ENCODE measurements around the gene ETFA. TPM values are rescaled to one million over a fixed set of nuclear protein-coding genes. Genes with fewer than 3 reads are reported as not detected.

ETFA gene
- total RNA-seq, 1 experiment from 2014 or later: 84.4 TPM

- DNase-seq (ENCODE audit: low spot score) (no peak), ATAC-seq (no peak)
- POLR2A ChIA-PET: no interaction called here
- H3K27me3 Mint-ChIP-seq (ENCODE audit: low read depth): peaks cover 14% of the 10 kb centered on the region
- TF ChIP-seq TEAD4 (CRISPR knock-in tag; IDR thresholded peaks at IDR 0.05) (no peak), CBFB (CRISPR knock-in tag; IDR thresholded peaks at IDR 0.05; ENCODE audit: low read depth) (no peak), CREB1 (CRISPR knock-in tag; IDR thresholded peaks at IDR 0.05) (no peak), ETV6 (CRISPR knock-in tag; IDR thresholded peaks at IDR 0.05) (no peak), IRF2 (CRISPR knock-in tag; IDR thresholded peaks at IDR 0.05; ENCODE audit: borderline replicate concordance, low read depth) (no peak), TEAD1 (CRISPR knock-in tag; IDR thresholded peaks at IDR 0.05) (no peak), SMAD3 (CRISPR knock-in tag; IDR thresholded peaks at IDR 0.05; ENCODE audit: borderline replicate concordance) (no peak), IRF1 (CRISPR knock-in tag; IDR thresholded peaks at IDR 0.05) (no peak), ZNF317 (CRISPR knock-in tag; IDR thresholded peaks at IDR 0.05; ENCODE audit: borderline replicate concordance, low read depth) (no peak), ZNF416 (CRISPR knock-in tag; IDR thresholded peaks at IDR 0.05) (no peak)
- TF ChIP-seq, protein P1, sequence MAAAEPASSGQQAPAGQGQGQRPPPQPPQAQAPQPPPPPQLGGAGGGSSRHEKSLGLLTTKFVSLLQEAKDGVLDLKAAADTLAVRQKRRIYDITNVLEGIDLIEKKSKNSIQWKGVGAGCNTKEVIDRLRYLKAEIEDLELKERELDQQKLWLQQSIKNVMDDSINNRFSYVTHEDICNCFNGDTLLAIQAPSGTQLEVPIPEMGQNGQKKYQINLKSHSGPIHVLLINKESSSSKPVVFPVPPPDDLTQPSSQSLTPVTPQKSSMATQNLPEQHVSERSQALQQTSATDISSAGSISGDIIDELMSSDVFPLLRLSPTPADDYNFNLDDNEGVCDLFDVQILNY (CRISPR knock-in tag; IDR thresholded peaks at IDR 0.05): no peak
- TF ChIP-seq, protein P2, sequence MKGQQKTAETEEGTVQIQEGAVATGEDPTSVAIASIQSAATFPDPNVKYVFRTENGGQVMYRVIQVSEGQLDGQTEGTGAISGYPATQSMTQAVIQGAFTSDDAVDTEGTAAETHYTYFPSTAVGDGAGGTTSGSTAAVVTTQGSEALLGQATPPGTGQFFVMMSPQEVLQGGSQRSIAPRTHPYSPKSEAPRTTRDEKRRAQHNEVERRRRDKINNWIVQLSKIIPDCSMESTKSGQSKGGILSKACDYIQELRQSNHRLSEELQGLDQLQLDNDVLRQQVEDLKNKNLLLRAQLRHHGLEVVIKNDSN (CRISPR knock-in tag; IDR thresholded peaks at IDR 0.05): no peak
- TF ChIP-seq, protein P3, sequence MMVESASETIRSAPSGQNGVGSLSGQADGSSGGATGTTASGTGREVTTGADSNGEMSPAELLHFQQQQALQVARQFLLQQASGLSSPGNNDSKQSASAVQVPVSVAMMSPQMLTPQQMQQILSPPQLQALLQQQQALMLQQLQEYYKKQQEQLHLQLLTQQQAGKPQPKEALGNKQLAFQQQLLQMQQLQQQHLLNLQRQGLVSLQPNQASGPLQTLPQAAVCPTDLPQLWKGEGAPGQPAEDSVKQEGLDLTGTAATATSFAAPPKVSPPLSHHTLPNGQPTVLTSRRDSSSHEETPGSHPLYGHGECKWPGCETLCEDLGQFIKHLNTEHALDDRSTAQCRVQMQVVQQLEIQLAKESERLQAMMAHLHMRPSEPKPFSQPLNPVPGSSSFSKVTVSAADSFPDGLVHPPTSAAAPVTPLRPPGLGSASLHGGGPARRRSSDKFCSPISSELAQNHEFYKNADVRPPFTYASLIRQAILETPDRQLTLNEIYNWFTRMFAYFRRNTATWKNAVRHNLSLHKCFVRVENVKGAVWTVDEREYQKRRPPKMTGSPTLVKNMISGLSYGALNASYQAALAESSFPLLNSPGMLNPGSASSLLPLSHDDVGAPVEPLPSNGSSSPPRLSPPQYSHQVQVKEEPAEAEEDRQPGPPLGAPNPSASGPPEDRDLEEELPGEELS (CRISPR knock-in tag; IDR thresholded peaks at IDR 0.05): no peak
- TF ChIP-seq, protein P4, sequence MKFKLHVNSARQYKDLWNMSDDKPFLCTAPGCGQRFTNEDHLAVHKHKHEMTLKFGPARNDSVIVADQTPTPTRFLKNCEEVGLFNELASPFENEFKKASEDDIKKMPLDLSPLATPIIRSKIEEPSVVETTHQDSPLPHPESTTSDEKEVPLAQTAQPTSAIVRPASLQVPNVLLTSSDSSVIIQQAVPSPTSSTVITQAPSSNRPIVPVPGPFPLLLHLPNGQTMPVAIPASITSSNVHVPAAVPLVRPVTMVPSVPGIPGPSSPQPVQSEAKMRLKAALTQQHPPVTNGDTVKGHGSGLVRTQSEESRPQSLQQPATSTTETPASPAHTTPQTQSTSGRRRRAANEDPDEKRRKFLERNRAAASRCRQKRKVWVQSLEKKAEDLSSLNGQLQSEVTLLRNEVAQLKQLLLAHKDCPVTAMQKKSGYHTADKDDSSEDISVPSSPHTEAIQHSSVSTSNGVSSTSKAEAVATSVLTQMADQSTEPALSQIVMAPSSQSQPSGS (CRISPR knock-in tag; IDR thresholded peaks at IDR 0.05; ENCODE audit: borderline replicate concordance, low read depth): no peak
- TF ChIP-seq, protein P5, sequence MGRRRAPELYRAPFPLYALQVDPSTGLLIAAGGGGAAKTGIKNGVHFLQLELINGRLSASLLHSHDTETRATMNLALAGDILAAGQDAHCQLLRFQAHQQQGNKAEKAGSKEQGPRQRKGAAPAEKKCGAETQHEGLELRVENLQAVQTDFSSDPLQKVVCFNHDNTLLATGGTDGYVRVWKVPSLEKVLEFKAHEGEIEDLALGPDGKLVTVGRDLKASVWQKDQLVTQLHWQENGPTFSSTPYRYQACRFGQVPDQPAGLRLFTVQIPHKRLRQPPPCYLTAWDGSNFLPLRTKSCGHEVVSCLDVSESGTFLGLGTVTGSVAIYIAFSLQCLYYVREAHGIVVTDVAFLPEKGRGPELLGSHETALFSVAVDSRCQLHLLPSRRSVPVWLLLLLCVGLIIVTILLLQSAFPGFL (CRISPR knock-in tag; IDR thresholded peaks at IDR 0.05; ENCODE audit: borderline replicate concordance): no peak
- H3K4me1 Mint-ChIP-seq: no peaks in the 10 kb centered on the region
- H3K9me3 Mint-ChIP-seq: no peaks in the 10 kb centered on the region
- H3K4me3 Mint-ChIP-seq: no peak overlapping the region
- H3K36me3 Mint-ChIP-seq: no peaks in the 10 kb centered on the region
- H3K27ac Mint-ChIP-seq: no peak overlapping the region
- CTCF ChIA-PET: interaction anchor here (0.9 to 1.1 kb wide), 2 partner anchors 9 to 136 kb away, joined by 3 to 4 read pairs; no protein-coding TSS in a partner anchor
These were observed 10.3 kb upstream of the ETFA start for GRCh38 chr15:76321602-76322001.

DNA sequence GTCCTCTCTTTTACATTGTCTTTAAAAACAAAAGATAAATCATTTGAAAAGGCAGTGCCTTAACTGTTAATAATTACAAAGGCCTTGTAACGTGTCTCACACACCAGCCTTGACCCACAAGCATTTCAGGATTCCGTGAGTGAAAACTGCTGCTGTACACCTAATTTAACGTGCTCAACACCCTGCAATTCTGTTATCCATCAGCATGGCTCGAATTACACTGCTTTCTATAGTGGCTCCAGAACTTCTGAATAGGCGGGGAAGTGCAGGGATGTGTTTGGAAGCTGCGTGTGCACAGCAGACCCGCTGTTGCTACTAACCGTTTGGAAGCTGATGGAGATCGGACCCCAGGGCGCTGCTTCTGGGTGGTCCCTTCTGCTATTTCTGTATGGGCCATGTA is 9.9 kb upstream of the ETFA start:
- ATAC-seq (no peak), DNase-seq (ENCODE audit: low spot score) (no peak)
- H3K27ac Mint-ChIP-seq: no peak overlapping the region
- POLR2A ChIA-PET: no interaction called here
- CTCF ChIA-PET: interaction anchor here (1.1 kb wide), 1 partner anchor 9 kb away, joined by 4 read pairs; no protein-coding TSS in a partner anchor
- no peak overlapping the region for H3K4me3 Mint-ChIP-seq
- peaks cover 14% of the 10 kb centered on the region for H3K27me3 Mint-ChIP-seq (ENCODE audit: low read depth)
- no peaks in the 10 kb centered on the region for H3K36me3 Mint-ChIP-seq
- no peaks in the 10 kb centered on the region for H3K9me3 Mint-ChIP-seq
- H3K4me1 Mint-ChIP-seq: no peaks in the 10 kb centered on the region
- TF ChIP-seq ZNF425 (CRISPR knock-in tag; conservative IDR thresholded peaks at IDR 0.05) (no peak), NFE2L1 (CRISPR knock-in tag; IDR thresholded peaks at IDR 0.05) (no peak), SMAD3 (CRISPR knock-in tag; IDR thresholded peaks at IDR 0.05; ENCODE audit: borderline replicate concordance) (no peak), ZNF317 (CRISPR knock-in tag; IDR thresholded peaks at IDR 0.05; ENCODE audit: borderline replicate concordance, low read depth) (no peak)
- TF ChIP-seq, protein P6, sequence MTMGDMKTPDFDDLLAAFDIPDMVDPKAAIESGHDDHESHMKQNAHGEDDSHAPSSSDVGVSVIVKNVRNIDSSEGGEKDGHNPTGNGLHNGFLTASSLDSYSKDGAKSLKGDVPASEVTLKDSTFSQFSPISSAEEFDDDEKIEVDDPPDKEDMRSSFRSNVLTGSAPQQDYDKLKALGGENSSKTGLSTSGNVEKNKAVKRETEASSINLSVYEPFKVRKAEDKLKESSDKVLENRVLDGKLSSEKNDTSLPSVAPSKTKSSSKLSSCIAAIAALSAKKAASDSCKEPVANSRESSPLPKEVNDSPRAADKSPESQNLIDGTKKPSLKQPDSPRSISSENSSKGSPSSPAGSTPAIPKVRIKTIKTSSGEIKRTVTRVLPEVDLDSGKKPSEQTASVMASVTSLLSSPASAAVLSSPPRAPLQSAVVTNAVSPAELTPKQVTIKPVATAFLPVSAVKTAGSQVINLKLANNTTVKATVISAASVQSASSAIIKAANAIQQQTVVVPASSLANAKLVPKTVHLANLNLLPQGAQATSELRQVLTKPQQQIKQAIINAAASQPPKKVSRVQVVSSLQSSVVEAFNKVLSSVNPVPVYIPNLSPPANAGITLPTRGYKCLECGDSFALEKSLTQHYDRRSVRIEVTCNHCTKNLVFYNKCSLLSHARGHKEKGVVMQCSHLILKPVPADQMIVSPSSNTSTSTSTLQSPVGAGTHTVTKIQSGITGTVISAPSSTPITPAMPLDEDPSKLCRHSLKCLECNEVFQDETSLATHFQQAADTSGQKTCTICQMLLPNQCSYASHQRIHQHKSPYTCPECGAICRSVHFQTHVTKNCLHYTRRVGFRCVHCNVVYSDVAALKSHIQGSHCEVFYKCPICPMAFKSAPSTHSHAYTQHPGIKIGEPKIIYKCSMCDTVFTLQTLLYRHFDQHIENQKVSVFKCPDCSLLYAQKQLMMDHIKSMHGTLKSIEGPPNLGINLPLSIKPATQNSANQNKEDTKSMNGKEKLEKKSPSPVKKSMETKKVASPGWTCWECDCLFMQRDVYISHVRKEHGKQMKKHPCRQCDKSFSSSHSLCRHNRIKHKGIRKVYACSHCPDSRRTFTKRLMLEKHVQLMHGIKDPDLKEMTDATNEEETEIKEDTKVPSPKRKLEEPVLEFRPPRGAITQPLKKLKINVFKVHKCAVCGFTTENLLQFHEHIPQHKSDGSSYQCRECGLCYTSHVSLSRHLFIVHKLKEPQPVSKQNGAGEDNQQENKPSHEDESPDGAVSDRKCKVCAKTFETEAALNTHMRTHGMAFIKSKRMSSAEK (CRISPR knock-in tag; IDR thresholded peaks at IDR 0.05; ENCODE audit: borderline replicate concordance): no peak
- TF ChIP-seq, protein P2 (CRISPR knock-in tag; IDR thresholded peaks at IDR 0.05): no peak
- TF ChIP-seq, protein P7, sequence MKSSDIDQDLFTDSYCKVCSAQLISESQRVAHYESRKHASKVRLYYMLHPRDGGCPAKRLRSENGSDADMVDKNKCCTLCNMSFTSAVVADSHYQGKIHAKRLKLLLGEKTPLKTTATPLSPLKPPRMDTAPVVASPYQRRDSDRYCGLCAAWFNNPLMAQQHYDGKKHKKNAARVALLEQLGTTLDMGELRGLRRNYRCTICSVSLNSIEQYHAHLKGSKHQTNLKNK (CRISPR knock-in tag; IDR thresholded peaks at IDR 0.05): no peak
